BJ (cell line): ENCODE results near the gene PMIS2. TPM values are rescaled to one million over a fixed set of nuclear protein-coding genes. Genes with fewer than 3 reads are reported as not detected.

ENCODE experiments used
- polyA plus RNA-seq: library from polyadenylated mRNA; depleted of rRNA; stranded (reverse); fragments of >200 nt; gene quantifications from 2 replicates; pipeline ENCODE4 v1.2.3, GENCODE V29; 2011; rRNA removed

The PMIS2 gene
- polyA plus RNA-seq, 1 experiment = not detected

Other genes with a start within 250 kb of the PMIS2 start
- gene FFAR1, start 238.3 kb upstream of the PMIS2 start, polyA plus RNA-seq = not detected in 2 replicates
- not detected in 2 replicates for gene FFAR3, start 227.7 kb upstream of the PMIS2 start, polyA plus RNA-seq
- not detected in 2 replicates for gene GPR42, start 215.1 kb upstream of the PMIS2 start, polyA plus RNA-seq
- gene FFAR2, start 137.9 kb upstream of the PMIS2 start, polyA plus RNA-seq = not detected in 2 replicates
- not detected in 2 replicates for gene KRTDAP, start 95.7 kb upstream of the PMIS2 start, polyA plus RNA-seq
- 1.0 and 1.5 TPM in 2 replicates for gene DMKN, start 72.5 kb upstream of the PMIS2 start, polyA plus RNA-seq
- gene SBSN, start 57.9 kb upstream of the PMIS2 start, polyA plus RNA-seq = 0.70 and 1.6 TPM in 2 replicates
- not detected in 2 replicates for gene GAPDHS, start 52.7 kb upstream of the PMIS2 start, polyA plus RNA-seq
- gene TMEM147, start 40.5 kb upstream of the PMIS2 start, polyA plus RNA-seq = 167 and 200 TPM in 2 replicates
- not detected in 2 replicates for gene ATP4A, start 22.5 kb upstream of the PMIS2 start, polyA plus RNA-seq
- 2.3 and 3.9 TPM in 2 replicates for gene HAUS5, start 26.6 kb downstream of the PMIS2 start, polyA plus RNA-seq
- gene RBM42, start 42.9 kb downstream of the PMIS2 start, polyA plus RNA-seq = 36.8 and 52.6 TPM in 2 replicates
- 0.47 and 0.54 TPM in 2 replicates for gene ETV2, start 55.6 kb downstream of the PMIS2 start, polyA plus RNA-seq
- 463 and 510 TPM in 2 replicates for gene COX6B1, start 62.1 kb downstream of the PMIS2 start, polyA plus RNA-seq
- gene UPK1A, start 80.3 kb downstream of the PMIS2 start, polyA plus RNA-seq = 0.17 and 0.39 TPM in 2 replicates
- gene ZBTB32, start 118.4 kb downstream of the PMIS2 start, polyA plus RNA-seq = not detected in 2 replicates
- gene KMT2B, start 131.8 kb downstream of the PMIS2 start, polyA plus RNA-seq = 6.1 and 13.3 TPM in 2 replicates
- gene IGFLR1, start 156.3 kb downstream of the PMIS2 start, polyA plus RNA-seq = 1.1 and 1.9 TPM in 2 replicates
- 18.3 and 20.3 TPM in 2 replicates for gene U2AF1L4, start 159.2 kb downstream of the PMIS2 start, polyA plus RNA-seq
- gene PSENEN, start 159.5 kb downstream of the PMIS2 start, polyA plus RNA-seq = 65.4 and 76.2 TPM in 2 replicates
- 8.9 and 15.0 TPM in 2 replicates for gene LIN37, start 162.4 kb downstream of the PMIS2 start, polyA plus RNA-seq
- gene HSPB6, start 170.9 kb downstream of the PMIS2 start, polyA plus RNA-seq = 21.0 and 27.2 TPM in 2 replicates
- 6.9 and 9.4 TPM in 2 replicates for gene PROSER3, start 172.0 kb downstream of the PMIS2 start, polyA plus RNA-seq
- 1.1 and 3.6 TPM in 2 replicates for gene ARHGAP33, start 189.4 kb downstream of the PMIS2 start, polyA plus RNA-seq
- gene PRODH2, start 226.7 kb downstream of the PMIS2 start, polyA plus RNA-seq = not detected in 2 replicates